Breast epithelium (tissue), 3 donors: ENCODE measurements around the gene ME3.

ENCODE experiments used
- POLR2A ChIP-seq: fragments of 450-650 bp; IDR thresholded peaks from one replicate; pipeline ENCODE4 v1.6.1; 2016; ENCODE audit warnings: antibody characterized with exemption, mild to moderate bottlenecking, moderate library complexity
- TF ChIP-seq, protein P1 (sequence below), 3 donors: fragments of 450-650 bp; IDR thresholded peaks; one replicate each; pipeline ENCODE4 v1.5.1; 2016 to 2017; ENCODE audit warnings: antibody characterized with exemption in 3 of 3, mild to moderate bottlenecking in 3 of 3, moderate library complexity in 3 of 3

- TF ChIP-seq POLR2A, result no peak
- TF ChIP-seq, protein P1, sequence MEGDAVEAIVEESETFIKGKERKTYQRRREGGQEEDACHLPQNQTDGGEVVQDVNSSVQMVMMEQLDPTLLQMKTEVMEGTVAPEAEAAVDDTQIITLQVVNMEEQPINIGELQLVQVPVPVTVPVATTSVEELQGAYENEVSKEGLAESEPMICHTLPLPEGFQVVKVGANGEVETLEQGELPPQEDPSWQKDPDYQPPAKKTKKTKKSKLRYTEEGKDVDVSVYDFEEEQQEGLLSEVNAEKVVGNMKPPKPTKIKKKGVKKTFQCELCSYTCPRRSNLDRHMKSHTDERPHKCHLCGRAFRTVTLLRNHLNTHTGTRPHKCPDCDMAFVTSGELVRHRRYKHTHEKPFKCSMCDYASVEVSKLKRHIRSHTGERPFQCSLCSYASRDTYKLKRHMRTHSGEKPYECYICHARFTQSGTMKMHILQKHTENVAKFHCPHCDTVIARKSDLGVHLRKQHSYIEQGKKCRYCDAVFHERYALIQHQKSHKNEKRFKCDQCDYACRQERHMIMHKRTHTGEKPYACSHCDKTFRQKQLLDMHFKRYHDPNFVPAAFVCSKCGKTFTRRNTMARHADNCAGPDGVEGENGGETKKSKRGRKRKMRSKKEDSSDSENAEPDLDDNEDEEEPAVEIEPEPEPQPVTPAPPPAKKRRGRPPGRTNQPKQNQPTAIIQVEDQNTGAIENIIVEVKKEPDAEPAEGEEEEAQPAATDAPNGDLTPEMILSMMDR (IDR thresholded peaks at IDR 0.05), result no peak
These were observed 250.5 kb downstream of the ME3 start for GRCh38 chr11:86421946-86422345.
